Aorta (tissue), 5 donors: Measurements from ENCODE around the gene TSPAN14. TPM values are rescaled to one million over a fixed set of nuclear protein-coding genes. Genes with fewer than 3 reads are reported as not detected.

Experiments
- ATAC-seq: fragments of 200-7000 bp; cut with Tn5 transposase; one replicate; pipeline ENCODE4 v1.9.1; 2022; ENCODE audit warnings: moderate library complexity; ENCODE audit not compliant: low FRiP score
- DNase-seq, 2 donors: peaks; one replicate each; pipeline ENCODE4 v3.0.0-alpha.2; 2020
- H3K27ac ChIP-seq, 2 donors: one replicate each; pipeline ENCODE4 v1.5.1; 2013; ENCODE audit warnings: low read length in 2 of 2, mild to moderate bottlenecking in 2 of 2, moderate library complexity in 2 of 2, control low read depth in 1 of 2, inconsistent platforms in 1 of 2, low read depth in 1 of 2
- H3K27me3 ChIP-seq, 2 donors: one replicate each; pipeline ENCODE4 v1.6.1; 2013; ENCODE audit warnings: control low read depth in 1 of 2, low read length in 1 of 2, mild to moderate bottlenecking in 1 of 2, moderate library complexity in 1 of 2; ENCODE audit not compliant: insufficient read depth in 2 of 2, control insufficient read depth in 1 of 2
- H3K36me3 ChIP-seq, 2 donors: one replicate each; pipeline ENCODE4 v1.6.1; 2013; ENCODE audit warnings: control low read depth in 1 of 2, low read length in 1 of 2, mild to moderate bottlenecking in 1 of 2; ENCODE audit not compliant: insufficient read depth in 2 of 2, control insufficient read depth in 1 of 2
- H3K4me1 ChIP-seq, 2 donors: one replicate each; pipeline ENCODE4 v1.6.1; 2013; ENCODE audit warnings: low read length in 2 of 2, control low read depth in 1 of 2, mild to moderate bottlenecking in 1 of 2, moderate library complexity in 1 of 2; ENCODE audit not compliant: insufficient read depth in 2 of 2, control insufficient read depth in 1 of 2
- H3K4me3 ChIP-seq, 2 donors: one replicate each; pipeline ENCODE4 v1.5.1; 2013; ENCODE audit warnings: low read length in 2 of 2, control low read depth in 1 of 2, mild to moderate bottlenecking in 1 of 2
- H3K9me3 ChIP-seq: one replicate; pipeline ENCODE4 v1.6.1; 2013; ENCODE audit warnings: mild to moderate bottlenecking, low read length; ENCODE audit not compliant: control insufficient read depth
- WGBS, 2 donors: extraction: QIAGEN DNeasy Blood & Tissue Kit; methylation state at CpG; one replicate each; pipeline ENCODE4 v1.1.7; 2013; 5-methylcytosine and 5-hydroxymethylcytosine counted together
- intact Hi-C, 2 donors: fragments of 100-400 bp; cut with DNase I; formaldehyde crosslinking; loops; one replicate each; pipeline versions ENCODE4 v1.14.2 to v1.15.0; 2022
- polyA plus RNA-seq, 2 donors: library from polyadenylated mRNA; stranded (reverse); fragments of 200-250 nt; gene quantifications; one replicate each; pipeline ENCODE4 v1.2.3, GENCODE V29; 2013
- total RNA-seq, 2 donors: library from RNA; stranded (reverse); fragmentation: NEBNext Ultra II Directional; extraction: Animal tissue kit (Norgen Biotek cat#: 25700); gene quantifications; one replicate each; pipeline ENCODE4 v1.2.1, GENCODE V29; 2021
- donor health status: healthy with polysubstance abuse.
- donor health status: Bipolar disorder and iron deficiency.
- donor health status: DM: no; HTN: no; CAD: no.
- donor health status: DM: no; HTN: no; CAD: no.
- donor health status: DM: yes; HTN: yes; CAD: no.

The TSPAN14 gene
- total and polyA plus RNA-seq, 4 donors = 12.3 to 61.5 (median 36.7) TPM

DNA sequence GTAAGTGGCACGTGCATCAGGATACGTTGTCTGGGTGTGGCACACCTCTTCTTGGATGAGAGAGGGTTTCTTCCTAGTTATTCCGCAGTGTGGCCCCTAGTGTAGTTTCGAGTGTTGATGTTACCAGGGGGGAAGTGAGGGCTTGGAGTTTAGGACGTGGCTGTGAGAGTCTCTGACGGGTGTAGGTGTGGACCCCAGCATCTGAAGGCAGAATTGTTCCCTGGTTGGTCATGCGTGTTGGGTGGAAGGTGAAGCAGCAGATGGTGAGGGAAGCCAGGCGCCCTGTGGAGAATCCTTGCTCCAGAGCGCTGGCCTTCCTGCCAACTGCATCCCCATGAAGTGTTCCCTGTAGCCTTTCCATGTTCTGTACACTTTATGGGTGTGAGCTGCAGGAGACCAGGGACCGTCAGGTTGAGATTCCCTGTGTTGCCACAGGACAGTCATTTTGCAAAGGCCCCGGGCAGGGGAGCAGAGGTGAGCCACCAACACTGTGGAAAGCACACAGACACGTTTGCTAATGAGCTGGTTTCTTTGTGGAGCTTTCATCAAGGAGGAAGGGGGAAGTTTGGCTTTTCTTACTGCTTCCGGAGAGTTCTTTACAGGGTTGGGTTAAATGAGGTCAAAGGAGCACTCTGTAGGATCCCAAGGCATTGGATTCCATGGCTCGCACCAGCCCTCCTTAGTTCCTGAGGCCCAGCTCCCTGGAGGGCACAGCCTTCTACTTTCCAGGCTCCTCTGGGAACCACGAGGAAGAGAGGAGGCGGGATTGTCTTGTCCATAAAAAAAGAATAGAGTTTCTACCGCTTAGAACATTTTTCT lies 32.0 kb downstream of the TSPAN14 start:
- ATAC-seq (no peak), DNase-seq (peak in 1 of 2 donors; percentile 50)
- Histone ChIP-seq H3K27ac (no peak overlapping the region), H3K4me3 (no peak overlapping the region), H3K9me3 (no peaks in the 10 kb centered on the region), H3K36me3 (peaks cover 0 to 2% of the 10 kb centered on the region in 2 donors), H3K27me3 (no peaks in the 10 kb centered on the region), H3K4me1 (no peaks in the 10 kb centered on the region)
- WGBS, 2 donors = 85 to 89% methylated on average over 17 of the region's 17 CpGs
- intact Hi-C loops = no loop called here

GRCh38 chr10:80486785-80487420 lies 32.8 kb downstream of the TSPAN14 start:
- WGBS, 2 donors = 92 to 95% methylated on average over 9 of the region's 9 CpGs
- no peak overlapping the region for H3K27ac ChIP-seq
- DNase-seq (peak in 1 of 2 donors; percentile 45), ATAC-seq (no peak)
- H3K4me3 ChIP-seq = no peak overlapping the region
- H3K36me3 ChIP-seq = peaks cover 0 to 2% of the 10 kb centered on the region in 2 donors
- H3K4me1 ChIP-seq = no peaks in the 10 kb centered on the region
- H3K9me3 ChIP-seq = no peaks in the 10 kb centered on the region
- H3K27me3 ChIP-seq = no peaks in the 10 kb centered on the region
- intact Hi-C loops = no loop called here

GRCh38 chr10:80487421-80487785 lies 33.3 kb downstream of the TSPAN14 start:
- no peaks in the 10 kb centered on the region for H3K27me3 ChIP-seq
- H3K4me3 ChIP-seq = no peak overlapping the region
- H3K4me1 ChIP-seq = no peaks in the 10 kb centered on the region
- peak in 1 of 2 donors; percentile 37 for DNase-seq
- H3K9me3 ChIP-seq = no peaks in the 10 kb centered on the region
- no peak for ATAC-seq
- peaks cover 0 to 2% of the 10 kb centered on the region in 2 donors for H3K36me3 ChIP-seq
- intact Hi-C loops = no loop called here
- no peak overlapping the region for H3K27ac ChIP-seq
- WGBS, 2 donors = 97 to 100% methylated on average over 4 of the region's 4 CpGs

GRCh38 chr10:80487791-80488538 lies 33.9 kb downstream of the TSPAN14 start:
- H3K4me1 ChIP-seq = no peaks in the 10 kb centered on the region
- ATAC-seq = no peak
- no peaks in the 10 kb centered on the region for H3K9me3 ChIP-seq
- DNase-seq = peak; percentile 72 to 74
- no peak overlapping the region for H3K27ac ChIP-seq
- 86 to 93% methylated on average over 14 of the region's 14 CpGs for WGBS, 2 donors
- intact Hi-C loops = no loop called here
- no peaks in the 10 kb centered on the region for H3K27me3 ChIP-seq
- H3K36me3 ChIP-seq = peaks cover 0 to 2% of the 10 kb centered on the region in 2 donors
- H3K4me3 ChIP-seq = no peak overlapping the region

- DNase-seq (peak in 1 of 2 donors; percentile 38), ATAC-seq (no peak)
- no peaks in the 10 kb centered on the region for H3K9me3 ChIP-seq
- no peak overlapping the region for H3K27ac ChIP-seq
- H3K36me3 ChIP-seq = peaks cover 0 to 2% of the 10 kb centered on the region in 2 donors
- no peak overlapping the region for H3K4me3 ChIP-seq
- H3K27me3 ChIP-seq = no peaks in the 10 kb centered on the region
- peaks cover 0 to under 1% of the 10 kb centered on the region in 2 donors for H3K4me1 ChIP-seq
- intact Hi-C loops = no loop called here
- 83 to 87% methylated on average over 6 of the region's 6 CpGs for WGBS, 2 donors
Measured at GRCh38 chr10:80488539-80489066, 34.5 kb downstream of the TSPAN14 start.

DNA sequence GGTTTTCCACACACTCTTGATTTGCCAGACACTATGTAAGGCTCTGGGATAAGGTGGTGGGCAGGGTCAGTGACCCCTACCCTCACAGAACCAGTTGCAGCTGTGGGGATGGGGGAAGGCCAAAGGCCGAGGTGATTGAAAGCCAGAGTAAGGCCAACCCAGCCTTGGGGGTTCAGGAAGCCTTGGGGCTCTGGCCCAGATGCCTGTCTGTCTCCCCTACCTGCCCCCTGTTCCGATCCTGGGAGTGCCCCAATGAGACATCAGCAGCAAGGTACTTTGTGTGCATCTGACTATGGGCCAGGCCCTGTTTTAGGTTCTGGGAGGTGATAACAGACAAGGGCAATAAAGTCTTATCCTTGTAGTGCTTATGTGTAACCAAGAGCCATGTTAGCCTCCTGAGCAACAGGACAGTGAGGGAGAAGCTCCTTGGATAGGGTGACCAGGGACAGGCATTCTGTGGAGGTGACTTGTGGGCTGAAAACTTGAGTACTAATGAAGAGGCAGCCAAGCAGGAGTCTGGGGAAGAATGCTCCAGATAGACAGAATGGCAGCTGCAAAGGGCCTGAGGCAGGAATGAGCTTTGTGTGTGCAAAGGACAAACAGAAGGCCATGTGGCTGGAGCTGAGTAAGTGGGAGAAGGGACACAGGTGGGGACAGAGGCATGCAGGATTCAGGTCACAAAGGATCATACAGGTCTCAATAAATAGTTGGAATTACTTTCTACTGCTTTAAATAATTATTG lies 35.4 kb downstream of the TSPAN14 start:
- H3K27ac ChIP-seq = no peak overlapping the region

GRCh38 chr10:80491251-80492102 lies 37.4 kb downstream of the TSPAN14 start:
- Histone ChIP-seq H3K4me3 (no peak overlapping the region), H3K9me3 (no peaks in the 10 kb centered on the region), H3K36me3 (peaks cover 0 to 2% of the 10 kb centered on the region in 2 donors), H3K4me1 (peaks cover 2 to 4% of the 10 kb centered on the region in 2 donors), H3K27me3 (no peaks in the 10 kb centered on the region), H3K27ac (no peak overlapping the region)
- ATAC-seq (no peak), DNase-seq (no peak)
- intact Hi-C loops = no loop called here
- whole genome bisulfite sequencing, 2 donors = 91% methylated on average over 7 of the region's 7 CpGs

More for the DNA sequence above, 35.4 kb downstream of the TSPAN14 start:
- H3K9me3 ChIP-seq = no peaks in the 10 kb centered on the region
- H3K27me3 ChIP-seq = no peaks in the 10 kb centered on the region
- no peak overlapping the region for H3K4me3 ChIP-seq
- ATAC-seq (no peak), DNase-seq (no peak)
- H3K4me1 ChIP-seq = peaks cover 2 to 4% of the 10 kb centered on the region in 2 donors
- H3K36me3 ChIP-seq = peaks cover 0 to 2% of the 10 kb centered on the region in 2 donors
- 100% methylated on average over 2 of the region's 2 CpGs for WGBS, 2 donors
- intact Hi-C loops = no loop called here
